MM.1S (cell line): ENCODE results near the gene IGLON5.

Source experiments
- DNase-seq: peaks from one replicate; pipeline ENCODE4 v3.0.0-alpha.2; 2015
- H2AFZ ChIP-seq: fragments of 300-600 bp; sonication (generic); 2 replicates; pipeline ENCODE4 v1.6.0; 2016; ENCODE audit warnings: antibody characterized with exemption, low read length
- H3F3A ChIP-seq: fragments of 300-600 bp; sonication (generic); 2 replicates; pipeline ENCODE4 v1.6.1; 2016; ENCODE audit warnings: mild to moderate bottlenecking, antibody characterized with exemption, low read length, moderate library complexity, mixed read lengths; ENCODE audit not compliant: insufficient read depth
- H3K27ac ChIP-seq: fragments of 300-600 bp; sonication (generic); 2 replicates; pipeline ENCODE4 v1.5.1; 2016; ENCODE audit warnings: mild to moderate bottlenecking, low read length
- H3K27me3 ChIP-seq: fragments of 300-600 bp; sonication (generic); replicated peaks from 2 replicates; pipeline ENCODE4 v1.6.0; 2016; ENCODE audit warnings: low read length; ENCODE audit not compliant: insufficient read depth
- H3K36me3 ChIP-seq: fragments of 300-600 bp; sonication (generic); replicated peaks from 2 replicates; pipeline ENCODE4 v1.6.1; 2016; ENCODE audit warnings: mild to moderate bottlenecking, low read length, mixed read lengths; ENCODE audit not compliant: insufficient read depth
- H3K4me1 ChIP-seq: fragments of 300-600 bp; sonication (generic); 2 replicates; pipeline ENCODE4 v1.6.1; 2016; ENCODE audit warnings: low read length, mixed read lengths
- H3K4me2 ChIP-seq: fragments of 300-600 bp; sonication (generic); 2 replicates; pipeline ENCODE4 v1.6.0; 2016; ENCODE audit warnings: low read depth, low read length
- H3K4me3 ChIP-seq: fragments of 300-600 bp; sonication (generic); 2 replicates; pipeline ENCODE4 v1.5.1; 2016; ENCODE audit warnings: low read length, mixed read lengths
- H3K79me2 ChIP-seq: fragments of 300-600 bp; sonication (generic); 2 replicates; pipeline ENCODE4 v1.6.1; 2016; ENCODE audit warnings: mixed run types, low read length, mixed read lengths
- H3K9ac ChIP-seq: fragments of 300-600 bp; sonication (generic); 2 replicates; pipeline ENCODE4 v1.6.1; 2016; ENCODE audit warnings: low read length, mixed read lengths
- H3K9me2 ChIP-seq: fragments of 300-600 bp; sonication (generic); replicated peaks from 2 replicates; pipeline ENCODE4 v1.6.1; 2016; ENCODE audit warnings: mild to moderate bottlenecking, low read length, mixed read lengths; ENCODE audit not compliant: insufficient read depth
- H3K9me3 ChIP-seq: fragments of 300-600 bp; sonication (generic); replicated peaks from 2 replicates; pipeline ENCODE4 v1.6.1; 2016; ENCODE audit warnings: mild to moderate bottlenecking, low read length, mixed read lengths; ENCODE audit not compliant: insufficient read depth
- H4K20me1 ChIP-seq: fragments of 300-600 bp; sonication (generic); 2 replicates; pipeline ENCODE4 v1.6.1; 2016; ENCODE audit warnings: mild to moderate bottlenecking, low read length, moderate library complexity, mixed read lengths; ENCODE audit not compliant: insufficient read depth
- CTCF ChIP-seq: fragments of 300-600 bp; sonication (generic); IDR thresholded peaks from 2 replicates; pipeline ENCODE4 v1.5.1; 2016; ENCODE audit warnings: antibody characterized with exemption, low read length, mixed read lengths
- EZH2 ChIP-seq: fragments of 300-600 bp; sonication (generic); optimal IDR thresholded peaks from 2 replicates; pipeline ENCODE3; 2017; ENCODE audit warnings: low read depth, mild to moderate bottlenecking, antibody characterized with exemption, low read length, mixed read lengths
- EZH2phosphoT487 ChIP-seq: fragments of 300-600 bp; sonication (generic); IDR thresholded peaks from 2 replicates; pipeline ENCODE4 v1.6.1; 2018; ENCODE audit warnings: antibody characterized with exemption, low read length

Gene IGLON5

GRCh38 chr19:51282335-51282734, 29.1 kb upstream of the IGLON5 start:
- Histone ChIP-seq H3K36me3 (no peaks in the 10 kb centered on the region), H3K79me2 (no peaks in the 10 kb centered on the region), H3K9me2 (no peaks in the 10 kb centered on the region), H2AFZ (no peak overlapping the region), H3K4me2 (no peak overlapping the region), H3K27ac (no peak overlapping the region), H3K9ac (no peak overlapping the region), H3F3A (no peaks in the 10 kb centered on the region), H3K27me3 (no peaks in the 10 kb centered on the region), H3K4me1 (no peaks in the 10 kb centered on the region), H4K20me1 (no peaks in the 10 kb centered on the region), H3K4me3 (no peak overlapping the region), H3K9me3 (no peaks in the 10 kb centered on the region)
- DNase-seq: no peak
- TF ChIP-seq EZH2 (no peak), CTCF (no peak), EZH2phosphoT487 (no peak)

GRCh38 chr19:51285682-51286081, 25.8 kb upstream of the IGLON5 start:
- H3F3A ChIP-seq: no peaks in the 10 kb centered on the region
- DNase-seq: no peak
- no peaks in the 10 kb centered on the region for H3K9me2 ChIP-seq
- H3K4me3 ChIP-seq: no peak overlapping the region
- TF ChIP-seq EZH2: no peak
- no peak for TF ChIP-seq EZH2phosphoT487
- TF ChIP-seq CTCF: no peak
- no peaks in the 10 kb centered on the region for H3K36me3 ChIP-seq
- no peaks in the 10 kb centered on the region for H3K4me1 ChIP-seq
- H4K20me1 ChIP-seq: no peaks in the 10 kb centered on the region
- no peak overlapping the region for H2AFZ ChIP-seq
- no peaks in the 10 kb centered on the region for H3K27me3 ChIP-seq
- no peaks in the 10 kb centered on the region for H3K79me2 ChIP-seq
- no peak overlapping the region for H3K9ac ChIP-seq
- no peak overlapping the region for H3K27ac ChIP-seq
- H3K4me2 ChIP-seq: no peak overlapping the region
- no peaks in the 10 kb centered on the region for H3K9me3 ChIP-seq

GRCh38 chr19:51289635-51290034, 21.8 kb upstream of the IGLON5 start:
- Histone ChIP-seq H3K9ac (no peak overlapping the region), H3K79me2 (no peaks in the 10 kb centered on the region)

More at GRCh38 chr19:51289635-51290034, 21.8 kb upstream of the IGLON5 start:
- Histone ChIP-seq H3F3A (no peaks in the 10 kb centered on the region), H3K9me2 (no peaks in the 10 kb centered on the region), H3K27me3 (no peaks in the 10 kb centered on the region), H3K36me3 (no peaks in the 10 kb centered on the region), H3K4me3 (no peak overlapping the region), H4K20me1 (no peaks in the 10 kb centered on the region), H3K9me3 (no peaks in the 10 kb centered on the region), H3K27ac (no peak overlapping the region), H3K4me1 (no peaks in the 10 kb centered on the region), H2AFZ (no peak overlapping the region), H3K4me2 (no peak overlapping the region)
- TF ChIP-seq EZH2phosphoT487 (no peak), EZH2 (no peak), CTCF (no peak)
- DNase-seq: no peak
